Measurements from ENCODE around the gene PKHD1. TPM values are rescaled to one million over a fixed set of nuclear protein-coding genes. Genes with fewer than 3 reads are reported as not detected.

The PKHD1 gene
- total RNA-seq (ENCODE audit: low replicate concordance): not detected in 2 replicates

GRCh38 chr6:52087498-52087999, at the start of gene PKHD1:
Gene PKHD1 (minus strand): TSS chr6:52087613. CDS start chr6:52084933, 2,680 bp downstream.
- DNase-seq (ENCODE audit: low read depth): peak; percentile 4
- TF ChIP-seq CTCF (IDR thresholded peaks at IDR 0.05; ENCODE audit: insufficient read depth, low read length): peak; percentile 29
- no peak within 1 kb of the TSS for H3K4me3 ChIP-seq (ENCODE audit: low read depth, low read length)

- DNase-seq (ENCODE audit: low read depth): no peak
- H3K4me3 ChIP-seq (ENCODE audit: low read depth, low read length): no peak overlapping the region
- TF ChIP-seq CTCF (IDR thresholded peaks at IDR 0.05; ENCODE audit: insufficient read depth, low read length): no peak
Observed at GRCh38 chr6:52136934-52137467, 49.6 kb upstream of the PKHD1 start.

GRCh38 chr6:52136055-52136454, 48.6 kb upstream of the PKHD1 start:
- DNase-seq (ENCODE audit: low read depth): no peak
- no peak overlapping the region for H3K4me3 ChIP-seq (ENCODE audit: low read depth, low read length)
- TF ChIP-seq CTCF (IDR thresholded peaks at IDR 0.05; ENCODE audit: insufficient read depth, low read length): no peak

- DNase-seq (ENCODE audit: low read depth): no peak
- no peak for TF ChIP-seq CTCF (IDR thresholded peaks at IDR 0.05; ENCODE audit: insufficient read depth, low read length)
- no peak overlapping the region for H3K4me3 ChIP-seq (ENCODE audit: low read depth, low read length)
Observed at GRCh38 chr6:52135217-52135616, 47.8 kb upstream of the PKHD1 start.

GRCh38 chr6:52134011-52134410, 46.6 kb upstream of the PKHD1 start:
- TF ChIP-seq CTCF (IDR thresholded peaks at IDR 0.05; ENCODE audit: insufficient read depth, low read length): no peak
- no peak for DNase-seq (ENCODE audit: low read depth)
- no peak overlapping the region for H3K4me3 ChIP-seq (ENCODE audit: low read depth, low read length)

GRCh38 chr6:52133324-52133723, 45.9 kb upstream of the PKHD1 start:
- TF ChIP-seq CTCF (IDR thresholded peaks at IDR 0.05; ENCODE audit: insufficient read depth, low read length): no peak
- H3K4me3 ChIP-seq (ENCODE audit: low read depth, low read length): no peak overlapping the region
- DNase-seq (ENCODE audit: low read depth): no peak

- H3K4me3 ChIP-seq (ENCODE audit: low read depth, low read length): no peak overlapping the region
- DNase-seq (ENCODE audit: low read depth): no peak
- TF ChIP-seq CTCF (IDR thresholded peaks at IDR 0.05; ENCODE audit: insufficient read depth, low read length): no peak
Observed at GRCh38 chr6:52132292-52132691, 44.9 kb upstream of the PKHD1 start.

All from fibroblast of the aortic adventitia (primary cell).